Gastroesophageal sphincter (tissue), 4 donors: Measurements from ENCODE around the gene CPT1B. TPM values are rescaled to one million over a fixed set of nuclear protein-coding genes. Genes with fewer than 3 reads are reported as not detected.

ENCODE experiments used
- ATAC-seq: fragments of 150-250 bp; one replicate; pipeline ENCODE4 v1.9.1; 2016; ENCODE audit warnings: mild to moderate bottlenecking, moderate library complexity
- H3K27ac ChIP-seq, 4 donors: fragments of 200-600 bp; sonication (generic) in 3 of 4; 1 replicate in 3 of 4; 2 replicates in 1 of 4; pipeline ENCODE4 v1.5.1; 2016 to 2019
- H3K27me3 ChIP-seq: fragments of 200-600 bp; sonication (generic); one replicate; pipeline ENCODE4 v1.5.1; 2019
- H3K36me3 ChIP-seq, 2 donors: fragments of 200-600 bp; sonication (generic); one replicate each; pipeline ENCODE4 v1.5.1; 2019; ENCODE audit warnings: control low read depth in 1 of 2
- H3K4me1 ChIP-seq, 3 donors: fragments of 200-600 bp; sonication (generic); 1 replicate in 2 of 3; 2 replicates in 1 of 3; pipeline ENCODE4 v1.5.1; 2016 to 2019; ENCODE audit warnings: control low read depth in 2 of 3
- H3K4me3 ChIP-seq, 2 donors: fragments of 200-600 bp; sonication (generic); one replicate each; pipeline ENCODE4 v1.5.1; 2019; ENCODE audit warnings: mild to moderate bottlenecking in 1 of 2, moderate library complexity in 1 of 2
- H3K9me3 ChIP-seq, 3 donors: fragments of 200-600 bp; sonication (generic); one replicate each; pipeline ENCODE4 v1.5.1; 2017 to 2019; ENCODE audit warnings: control low read depth in 2 of 3
- CTCF ChIP-seq, 4 experiments: fragments of 200-600 bp in 2 of 4; fragments of 450-650 bp in 2 of 4; sonication (generic) in 1 of 4; IDR thresholded peaks; one replicate each; pipeline ENCODE4 v1.5.1; 2017 to 2019; ENCODE audit warnings: antibody characterized with exemption in 4 of 4, mild to moderate bottlenecking in 2 of 4, moderate library complexity in 2 of 4
- EP300 ChIP-seq: sonication (generic); formaldehyde crosslinking; IDR thresholded peaks from one replicate; pipeline ENCODE4 v1.6.1; 2017; ENCODE audit warnings: antibody characterized with exemption, mild to moderate bottlenecking
- POLR2A ChIP-seq, 2 donors: fragments of 450-650 bp; IDR thresholded peaks; one replicate each; pipeline ENCODE4 v1.6.1; 2017; ENCODE audit warnings: antibody characterized with exemption in 2 of 2, mild to moderate bottlenecking in 2 of 2, moderate library complexity in 1 of 2
- POLR2AphosphoS5 ChIP-seq: sonication (generic); formaldehyde crosslinking; IDR thresholded peaks from one replicate; pipeline ENCODE4 v1.6.1; 2017; ENCODE audit warnings: antibody characterized with exemption
- WGBS, 2 donors: methylation state at CpG; one replicate each; pipeline ENCODE4 v1.1.5; 2018; ENCODE audit warnings: low coverage in 1 of 2; 5-methylcytosine and 5-hydroxymethylcytosine counted together
- total RNA-seq, 4 donors: library from RNA; depleted of rRNA; stranded (reverse); fragments of >200 nt; gene quantifications; one replicate each; pipeline ENCODE4 v1.1.0, GENCODE V29; 2016

The CPT1B gene
- total RNA-seq, 4 donors from 2014 or later: 3.1 to 13.4 (median 6.5) TPM

DNA sequence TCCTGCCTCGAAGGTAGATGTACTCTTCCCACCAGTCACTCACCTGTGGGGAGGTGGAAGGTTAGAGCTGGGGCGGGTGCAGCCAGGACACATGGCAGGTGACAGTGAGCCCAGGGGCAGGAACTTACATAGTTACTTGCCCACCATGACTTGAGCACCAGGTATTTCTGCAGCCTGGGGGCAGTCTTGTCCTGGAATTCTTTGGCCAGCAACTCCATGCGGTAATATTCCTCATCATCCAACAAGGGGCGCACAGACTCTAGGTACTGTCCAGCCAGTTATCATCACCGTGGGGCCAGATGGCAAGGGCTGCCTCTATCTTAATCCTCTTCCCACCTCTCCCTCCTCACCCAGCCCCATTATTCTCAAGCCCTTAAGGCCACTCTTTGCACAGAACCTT is 2.2 kb downstream of the CPT1B start:
- H3K9me3 ChIP-seq: no peaks in the 10 kb centered on the region
- no peak overlapping the region for H3K4me3 ChIP-seq
- ATAC-seq: no peak
- H3K4me1 ChIP-seq: peaks cover 0 to 31% (median 15%) of the 10 kb centered on the region in 3 donors
- H3K27me3 ChIP-seq: peaks cover 4% of the 10 kb centered on the region
- H3K36me3 ChIP-seq: peaks cover 0 to 49% of the 10 kb centered on the region in 2 donors
- 61% methylated on average over 4 of the region's 5 CpGs; no CpG with 5 or more reads in 1 of the 2 donors for WGBS, 2 donors
- no peak overlapping the region for H3K27ac ChIP-seq
- no peak for TF ChIP-seq POLR2AphosphoS5
- no peak for TF ChIP-seq EP300
- no peak for TF ChIP-seq CTCF (IDR thresholded peaks at IDR 0.05)
- TF ChIP-seq POLR2A (IDR thresholded peaks at IDR 0.05): no peak

DNA sequence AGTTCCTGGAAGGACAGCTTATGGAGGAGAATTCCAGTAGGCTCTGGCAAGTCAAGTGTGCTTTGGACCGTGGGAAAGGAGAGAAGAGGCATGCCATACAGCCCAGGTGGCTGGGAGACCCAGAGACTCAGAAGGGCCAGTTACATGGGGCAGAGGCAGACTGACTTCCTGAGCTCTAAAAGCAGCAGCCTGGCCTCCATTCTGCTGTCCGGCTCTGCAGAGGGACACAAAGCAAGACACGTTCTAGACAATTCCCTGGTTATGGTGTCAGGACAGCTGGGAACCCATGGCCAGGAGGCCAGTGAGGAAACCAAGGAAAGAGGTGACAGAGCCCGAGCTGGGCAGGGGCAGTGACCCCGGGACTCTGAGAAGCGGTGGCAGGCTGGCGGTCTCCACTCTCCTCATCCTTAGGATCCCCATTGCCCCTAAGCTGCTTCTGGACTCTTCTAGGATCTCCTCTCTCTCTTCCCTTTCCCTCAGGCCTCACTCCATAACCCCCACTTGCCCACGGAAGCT is 2.7 kb downstream of the CPT1B start:
- peaks cover 0 to 29% (median 15%) of the 10 kb centered on the region in 3 donors for H3K4me1 ChIP-seq
- no peak overlapping the region for H3K27ac ChIP-seq
- peaks cover 4% of the 10 kb centered on the region for H3K27me3 ChIP-seq
- no peak for ATAC-seq
- 62 to 83% methylated on average over 1 to 5 of the region's 8 CpGs for WGBS, 2 donors
- H3K36me3 ChIP-seq: peaks cover 0 to 55% of the 10 kb centered on the region in 2 donors
- no peak for TF ChIP-seq CTCF (IDR thresholded peaks at IDR 0.05)
- TF ChIP-seq EP300: no peak
- TF ChIP-seq POLR2AphosphoS5: no peak
- no peak for TF ChIP-seq POLR2A (IDR thresholded peaks at IDR 0.05)
- no peaks in the 10 kb centered on the region for H3K9me3 ChIP-seq
- no peak overlapping the region for H3K4me3 ChIP-seq

DNA sequence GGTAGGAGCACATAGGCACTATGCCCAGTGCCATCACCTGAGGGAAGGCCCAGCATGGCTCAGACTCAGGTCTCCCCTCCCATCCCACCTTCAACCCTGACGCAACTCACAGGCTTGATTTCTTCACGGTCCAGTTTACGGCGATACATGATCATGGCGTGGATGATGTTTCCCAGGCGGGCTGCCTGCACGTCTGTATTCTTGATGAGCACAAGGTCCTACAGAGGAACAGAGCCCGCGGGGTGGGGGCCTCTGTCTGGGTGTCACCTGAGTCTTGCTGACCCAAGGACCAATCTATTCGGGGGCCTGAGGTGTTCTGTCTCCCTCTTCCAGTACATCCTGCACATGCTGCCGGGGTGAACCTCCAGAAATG is 3.9 kb downstream of the CPT1B start:
- H3K36me3 ChIP-seq: peaks cover 0 to 58% of the 10 kb centered on the region in 2 donors
- ATAC-seq: no peak

GRCh38 chr22:50573491-50574382 is 4.5 kb downstream of the CPT1B start:
- Histone ChIP-seq H3K27ac (no peak overlapping the region), H3K9me3 (no peaks in the 10 kb centered on the region), H3K27me3 (peaks cover 4% of the 10 kb centered on the region), H3K36me3 (peaks cover 0 to 64% of the 10 kb centered on the region in 2 donors), H3K4me1 (peaks cover 0 to 19% (median 8%) of the 10 kb centered on the region in 3 donors), H3K4me3 (no peak overlapping the region)
- WGBS, 2 donors: 84% methylated on average over 6 of the region's 26 CpGs; no CpG with 5 or more reads in 1 of the 2 donors
- TF ChIP-seq POLR2A (IDR thresholded peaks at IDR 0.05): no peak
- TF ChIP-seq EP300: no peak
- no peak for TF ChIP-seq CTCF (IDR thresholded peaks at IDR 0.05)
- no peak for TF ChIP-seq POLR2AphosphoS5
- no peak for ATAC-seq

More for the DNA sequence above, 3.9 kb downstream of the CPT1B start:
- H3K9me3 ChIP-seq: no peaks in the 10 kb centered on the region
- WGBS, 2 donors: 96 to 100% methylated on average over 1 to 4 of the region's 11 CpGs
- no peak for TF ChIP-seq CTCF (IDR thresholded peaks at IDR 0.05)
- TF ChIP-seq POLR2A (IDR thresholded peaks at IDR 0.05): no peak
- no peak for TF ChIP-seq POLR2AphosphoS5
- TF ChIP-seq EP300: no peak
- peaks cover 4% of the 10 kb centered on the region for H3K27me3 ChIP-seq
- no peak overlapping the region for H3K27ac ChIP-seq
- H3K4me3 ChIP-seq: no peak overlapping the region
- H3K4me1 ChIP-seq: peaks cover 0 to 25% (median 14%) of the 10 kb centered on the region in 3 donors
